ENCODE results near the gene EHD4.

DNA sequence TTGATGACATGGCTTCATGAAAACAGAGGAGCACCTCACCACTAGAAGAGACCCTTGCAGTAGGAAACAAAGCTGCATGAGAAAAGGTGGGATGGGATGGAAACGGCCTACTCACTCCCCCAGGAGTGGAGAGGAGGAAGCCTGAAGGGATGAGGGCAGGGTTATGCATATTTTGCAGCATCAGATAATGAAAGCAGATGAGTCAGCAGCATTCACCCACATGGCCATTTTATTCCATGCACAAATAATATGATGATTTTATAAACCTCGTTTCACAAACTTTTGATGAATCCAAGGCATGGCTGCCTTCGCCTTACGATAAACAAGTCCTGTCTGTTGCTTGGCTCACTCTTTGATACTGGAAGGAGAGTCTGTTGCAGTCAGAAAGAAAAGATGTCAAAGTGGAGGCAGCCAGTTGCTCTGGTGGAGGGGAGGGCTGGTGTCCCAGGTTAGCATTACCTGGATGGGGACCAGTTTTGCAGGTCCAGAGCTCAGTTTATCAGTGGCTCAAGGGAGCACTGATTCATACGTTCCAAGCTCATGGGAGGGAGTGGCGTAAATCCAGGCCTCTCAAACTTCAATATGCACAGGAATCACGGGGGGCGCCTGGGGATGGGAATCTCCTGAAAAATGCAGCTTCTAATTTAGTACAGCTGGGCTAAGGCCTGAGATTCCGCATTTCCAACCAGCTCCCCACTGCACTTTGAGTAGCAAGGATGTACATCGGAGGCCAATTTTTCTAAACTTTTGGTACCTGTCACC, 9.2 kb upstream of the EHD4 start:
- TF ChIP-seq POLR2AphosphoS5 (IDR thresholded peaks at IDR 0.05; ENCODE audit: low read depth, low read length) = no peak
- TF ChIP-seq, protein P1, sequence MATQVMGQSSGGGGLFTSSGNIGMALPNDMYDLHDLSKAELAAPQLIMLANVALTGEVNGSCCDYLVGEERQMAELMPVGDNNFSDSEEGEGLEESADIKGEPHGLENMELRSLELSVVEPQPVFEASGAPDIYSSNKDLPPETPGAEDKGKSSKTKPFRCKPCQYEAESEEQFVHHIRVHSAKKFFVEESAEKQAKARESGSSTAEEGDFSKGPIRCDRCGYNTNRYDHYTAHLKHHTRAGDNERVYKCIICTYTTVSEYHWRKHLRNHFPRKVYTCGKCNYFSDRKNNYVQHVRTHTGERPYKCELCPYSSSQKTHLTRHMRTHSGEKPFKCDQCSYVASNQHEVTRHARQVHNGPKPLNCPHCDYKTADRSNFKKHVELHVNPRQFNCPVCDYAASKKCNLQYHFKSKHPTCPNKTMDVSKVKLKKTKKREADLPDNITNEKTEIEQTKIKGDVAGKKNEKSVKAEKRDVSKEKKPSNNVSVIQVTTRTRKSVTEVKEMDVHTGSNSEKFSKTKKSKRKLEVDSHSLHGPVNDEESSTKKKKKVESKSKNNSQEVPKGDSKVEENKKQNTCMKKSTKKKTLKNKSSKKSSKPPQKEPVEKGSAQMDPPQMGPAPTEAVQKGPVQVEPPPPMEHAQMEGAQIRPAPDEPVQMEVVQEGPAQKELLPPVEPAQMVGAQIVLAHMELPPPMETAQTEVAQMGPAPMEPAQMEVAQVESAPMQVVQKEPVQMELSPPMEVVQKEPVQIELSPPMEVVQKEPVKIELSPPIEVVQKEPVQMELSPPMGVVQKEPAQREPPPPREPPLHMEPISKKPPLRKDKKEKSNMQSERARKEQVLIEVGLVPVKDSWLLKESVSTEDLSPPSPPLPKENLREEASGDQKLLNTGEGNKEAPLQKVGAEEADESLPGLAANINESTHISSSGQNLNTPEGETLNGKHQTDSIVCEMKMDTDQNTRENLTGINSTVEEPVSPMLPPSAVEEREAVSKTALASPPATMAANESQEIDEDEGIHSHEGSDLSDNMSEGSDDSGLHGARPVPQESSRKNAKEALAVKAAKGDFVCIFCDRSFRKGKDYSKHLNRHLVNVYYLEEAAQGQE (IDR thresholded peaks at IDR 0.05; ENCODE audit: insufficient read depth in 1 of 2, low read depth in 2 of 2, low read length in 2 of 2) = no peak
- no peak for TF ChIP-seq TAF1 (IDR thresholded peaks at IDR 0.05; ENCODE audit: borderline replicate concordance, insufficient read depth, low read length)

All from PFSK-1 (cell line).